Measurements from ENCODE around the gene TCAIM. TPM values are rescaled to one million over a fixed set of nuclear protein-coding genes. Genes with fewer than 3 reads are reported as not detected.

TCAIM gene
- total and polyA plus RNA-seq, 2 donors (not counting 3 experiments of a cell fraction or from before 2014, with no cell fraction given): 9.2 to 18.2 TPM

- Histone ChIP-seq H2AFZ (ENCODE audit: low read depth, low read length) (peak overlapping the region; percentile 37), H3K9me1 (replicated peaks; ENCODE audit: control insufficient read depth, extremely low read depth, insufficient read depth, low read length) (no peaks in the 10 kb centered on the region), H3K4me1 (ENCODE audit: control insufficient read depth, extremely low read depth, insufficient read depth, low read length) (peaks cover 9% of the 10 kb centered on the region), H3K36me3 (ENCODE audit: control insufficient read depth in 2 of 2, extremely low read depth in 1 of 2, insufficient read depth in 2 of 2, low read length in 2 of 2) (no peaks in the 10 kb centered on the region), H4K20me1 (replicated peaks; ENCODE audit: control insufficient read depth, extremely low read depth, insufficient read depth, low read length) (no peaks in the 10 kb centered on the region), H3K9ac (replicated peaks; ENCODE audit: extremely low read depth, insufficient read depth, low read length) (peak overlapping the region; percentile 81), H3K9me3 (replicated peaks; ENCODE audit: control insufficient read depth, insufficient read depth, low read length) (no peaks in the 10 kb centered on the region), H3K27me3 (ENCODE audit: control insufficient read depth in 2 of 2, insufficient read depth in 2 of 2, low read length in 2 of 2) (peaks cover 0 to 3% of the 10 kb centered on the region in 2 experiments), H3K4me3 (replicated peaks in 1 of 3; ENCODE audit: insufficient read depth in 1 of 3, low read depth in 1 of 3, low read length in 3 of 3) (peak overlapping the region; percentile 65 to 94 (median 68)), H3K27ac (ENCODE audit: insufficient read depth, low read depth, low read length) (peak overlapping the region; percentile 54), H3K4me2 (ENCODE audit: insufficient read depth, low read length) (peak overlapping the region; percentile 99), H3K79me2 (ENCODE audit: control insufficient read depth, insufficient read depth, low read length) (peaks cover 9% of the 10 kb centered on the region)
- TF ChIP-seq EZH2 (IDR thresholded peaks at IDR 0.05; ENCODE audit: borderline replicate concordance, low read depth, low read length, severe bottlenecking): no peak
- TF ChIP-seq POLR2AphosphoS5 (IDR thresholded peaks at IDR 0.05; ENCODE audit: insufficient read depth, low read depth, low read length): no peak
- no peak for TF ChIP-seq MAX (IDR thresholded peaks at IDR 0.05; ENCODE audit: insufficient read depth, insufficient read length)
- no peak for TF ChIP-seq JUN (IDR thresholded peaks at IDR 0.05; ENCODE audit: borderline replicate concordance, insufficient read depth, insufficient read length, low read depth)
- no peak for TF ChIP-seq MYC (IDR thresholded peaks at IDR 0.05; ENCODE audit: low read depth, low read length)
- TF ChIP-seq FOS (IDR thresholded peaks at IDR 0.05; ENCODE audit: borderline replicate concordance, insufficient read depth, low read length): no peak
- TF ChIP-seq POLR2A (IDR thresholded peaks at IDR 0.05; ENCODE audit: low read depth, low read length): no peak
- no peak for TF ChIP-seq CTCF (IDR thresholded peaks at IDR 0.05; ENCODE audit: extremely low read depth in 1 of 2, insufficient read depth in 1 of 2, low read depth in 1 of 2, low read length in 2 of 2)
- no peak for TF ChIP-seq GATA2 (IDR thresholded peaks at IDR 0.05; ENCODE audit: insufficient read depth, insufficient read length, low read depth, low read length)
- CTCF ChIA-PET: interaction anchor here (1.0 to 2.8 kb wide), 3 partner anchors 15 to 87 kb away, joined by 3 to 10 read pairs (median 8); no protein-coding TSS in a partner anchor
- intact Hi-C loops (cut with micrococcal nuclease) (loop anchor here (1.0 to 2.0 kb wide), 2 partner anchors 133 to 521 kb away; partner anchors contain the start of gene TMEM42), dilution Hi-C loops (cut with MboI; ENCODE audit: extremely low pct_ligation_motif_present, low sequenced_read_pairs) (no loop called here)
- FAIRE-seq (peak; percentile 59), DNase-seq (ENCODE audit: low read depth, low spot score) (peak; percentile 35)
- TSS peak; percentile 64 for BruUV-seq (replicated peaks)
- POLR2A ChIA-PET: no interaction called here
These were observed 853 bp downstream of the TCAIM start for GRCh38 chr3:44339181-44340057.
